Measurements from ENCODE around the gene COL27A1. TPM values are rescaled to one million over a fixed set of nuclear protein-coding genes. Genes with fewer than 3 reads are reported as not detected.

The COL27A1 gene
- total and polyA plus RNA-seq, 12 donors: 3.0 to 99.8 (median 11.9) TPM

GRCh38 chr9:114359801-114360200 lies 204.5 kb downstream of the COL27A1 start:
- intact Hi-C loops (cut with DNase I): no loop called here
- Histone ChIP-seq H3K4me3 (no peak overlapping the region), H3K9me3 (replicated peaks in 1 of 3) (no peaks in the 10 kb centered on the region), H3K27ac (no peak overlapping the region), H3K27me3 (no peaks in the 10 kb centered on the region), H3K36me3 (replicated peaks in 1 of 2) (peaks cover 0 to 94% of the 10 kb centered on the region in 2 donors), H3K4me1 (replicated peaks in 1 of 2) (peaks cover 0 to 12% of the 10 kb centered on the region in 2 donors)
- no peak for DNase-seq
- 93 to 96% (median 95%) methylated on average over 6 to 7 of the region's 7 CpGs for WGBS, 4 donors
- TF ChIP-seq POLR2A (IDR thresholded peaks at IDR 0.05) (no peak), CTCF (IDR thresholded peaks at IDR 0.05) (no peak)

GRCh38 chr9:114361542-114361941 lies 206.2 kb downstream of the COL27A1 start:
- no peak for DNase-seq
- TF ChIP-seq CTCF (IDR thresholded peaks at IDR 0.05) (no peak), POLR2A (IDR thresholded peaks at IDR 0.05) (no peak)
- peaks cover 0 to 81% of the 10 kb centered on the region in 2 donors for H3K36me3 ChIP-seq (replicated peaks in 1 of 2)
- no peak overlapping the region for H3K27ac ChIP-seq
- no peaks in the 10 kb centered on the region for H3K9me3 ChIP-seq (replicated peaks in 1 of 3)
- 86 to 98% (median 94%) methylated on average over 4 to 7 of the region's 7 CpGs for WGBS, 4 donors
- H3K27me3 ChIP-seq: no peaks in the 10 kb centered on the region
- peaks cover 0 to 14% of the 10 kb centered on the region in 2 donors for H3K4me1 ChIP-seq (replicated peaks in 1 of 2)
- intact Hi-C loops (cut with DNase I): no loop called here
- no peak overlapping the region for H3K4me3 ChIP-seq

MicroRNAs within 50 kb of the gene (microRNA counts, 767-probe panel; counts per million panel counts)
- microRNA hsa-miR-455-3p (3,558 to 4,571 counts per million in 2 donors), microRNA hsa-miR-455-5p (3,786 to 3,827 counts per million in 2 donors)

Small RNA genes lying within 50 kb of the gene (microRNA-seq; reads per million reads assigned to microRNA genes)
- gene MIR455: 4,071 to 7,174 (median 4,519) reads per million in 3 donors

Small RNA genes lying within 50 kb of the gene (small RNA-seq; reads per million reads assigned to genes)
- gene MIR455: 15.2 to 15.4 reads per million in 2 donors

Other genes starting within 250 kb of the COL27A1 start
- 1 to 10 TPM in 2 of 9 donors, under 1 TPM in 3, not detected in 4; 0.17 to 2.8 (median 0.70) TPM for gene AMBP, start 77.2 kb upstream of the COL27A1 start, total RNA-seq
- gene AMBP, start 77.2 kb upstream of the COL27A1 start, polyA plus RNA-seq: under 1 TPM in 2 of 3 donors, not detected in 1; 0.40 to 0.44 TPM
- under 1 TPM in 4 of 9 donors, not detected in 5; 0.11 to 0.50 (median 0.30) TPM for gene KIF12, start 56.2 kb upstream of the COL27A1 start, total RNA-seq
- gene KIF12, start 56.2 kb upstream of the COL27A1 start, polyA plus RNA-seq: under 1 TPM in 2 of 3 donors, not detected in 1; 0.10 to 0.56 TPM
- gene ORM1, start 167.6 kb downstream of the COL27A1 start, total RNA-seq: 10 to 100 TPM in 2 of 9 donors, 1 to 10 TPM in 6, not detected in 1; 2.9 to 26.0 (median 4.6) TPM
- gene ORM1, start 167.6 kb downstream of the COL27A1 start, polyA plus RNA-seq: 10 to 100 TPM in 2 of 3 donors, 1 to 10 TPM in 1; 3.3 to 24.8 (median 14.3) TPM
- gene ORM2, start 174.3 kb downstream of the COL27A1 start, total RNA-seq: 1 to 10 TPM in 5 of 9 donors, under 1 TPM in 1, not detected in 3; 0.60 to 6.8 (median 1.8) TPM
- 10 to 100 TPM in 1 of 3 donors, 1 to 10 TPM in 1, under 1 TPM in 1; 0.88 to 16.2 (median 1.3) TPM for gene ORM2, start 174.3 kb downstream of the COL27A1 start, polyA plus RNA-seq
- gene AKNA, start 232.4 kb downstream of the COL27A1 start, total RNA-seq: 10 to 100 TPM in 6 of 9 donors, 1 to 10 TPM in 3; 7.4 to 20.0 (median 15.6) TPM
- 10 to 100 TPM in 2 of 3 donors, 1 to 10 TPM in 1; 4.8 to 37.3 (median 20.3) TPM for gene AKNA, start 232.4 kb downstream of the COL27A1 start, polyA plus RNA-seq

Measured in adrenal gland (tissue), 12 donors.